ENCODE measurements around the gene CEP192.
"Not testable (repeated sequence)": the region's sequence is repeated elsewhere in the genome, so short reads cannot be mapped to it uniquely, and the experiment has no call there.

CEP192 gene

GRCh38 chr18:12990123-12990475 is 1.1 kb upstream of the CEP192 start:
- DNase-seq (ENCODE audit: low spot score): no peak

GRCh38 chr18:12990641-12990966 is 558 bp upstream of the CEP192 start:
- no peak for DNase-seq (ENCODE audit: low spot score)

- no peak for DNase-seq (ENCODE audit: low spot score)
Measured at GRCh38 chr18:12991821-12992179, 638 bp downstream of the CEP192 start.

GRCh38 chr18:12993439-12993838 is 2.3 kb downstream of the CEP192 start:
- DNase-seq (ENCODE audit: low spot score): no peak

GRCh38 chr18:12995424-12995823 is 4.3 kb downstream of the CEP192 start:
- DNase-seq (ENCODE audit: low spot score): no peak

- DNase-seq (ENCODE audit: low spot score): no peak
Measured at GRCh38 chr18:12995952-12996477, 4.9 kb downstream of the CEP192 start.

- DNase-seq (ENCODE audit: low spot score): no peak
Measured at GRCh38 chr18:12996661-12997292, 5.6 kb downstream of the CEP192 start.

- not testable (repeated sequence) for DNase-seq (ENCODE audit: low spot score)
Measured at GRCh38 chr18:12997330-12997729, 6.2 kb downstream of the CEP192 start.

- no peak for DNase-seq (ENCODE audit: low spot score)
Measured at GRCh38 chr18:12998332-12999060, 7.3 kb downstream of the CEP192 start.

- no peak for DNase-seq (ENCODE audit: low spot score)
Measured at GRCh38 chr18:13003466-13003896, 12.3 kb downstream of the CEP192 start.

- DNase-seq (ENCODE audit: low spot score): no peak
Measured at GRCh38 chr18:13004396-13004795, 13.2 kb downstream of the CEP192 start.

- no peak for DNase-seq (ENCODE audit: low spot score)
Measured at GRCh38 chr18:13005289-13005688, 14.1 kb downstream of the CEP192 start.

- DNase-seq (ENCODE audit: low spot score): no peak
Measured at GRCh38 chr18:13006531-13007247, 15.5 kb downstream of the CEP192 start.

GRCh38 chr18:13007248-13007560 is 16.0 kb downstream of the CEP192 start:
- no peak for DNase-seq (ENCODE audit: low spot score)

GRCh38 chr18:13011719-13012118 is 20.6 kb downstream of the CEP192 start:
- DNase-seq (ENCODE audit: low spot score): no peak

GRCh38 chr18:13014232-13014631 is 23.1 kb downstream of the CEP192 start:
- no peak for DNase-seq (ENCODE audit: low spot score)

- no peak for DNase-seq (ENCODE audit: low spot score)
Measured at GRCh38 chr18:13014818-13015217, 23.7 kb downstream of the CEP192 start.

GRCh38 chr18:13017247-13017875 is 26.2 kb downstream of the CEP192 start:
- DNase-seq (ENCODE audit: low spot score): no peak

- no peak for DNase-seq (ENCODE audit: low spot score)
Measured at GRCh38 chr18:13018374-13018773, 27.2 kb downstream of the CEP192 start.

- no peak for DNase-seq (ENCODE audit: low spot score)
Measured at GRCh38 chr18:13019301-13019700, 28.1 kb downstream of the CEP192 start.

- no peak for DNase-seq (ENCODE audit: low spot score)
Measured at GRCh38 chr18:13022644-13023043, 31.5 kb downstream of the CEP192 start.

- no peak for DNase-seq (ENCODE audit: low spot score)
Measured at GRCh38 chr18:13025233-13025632, 34.1 kb downstream of the CEP192 start.

All from putamen (tissue), 1 donor.